HG02571 (cell line): Measurements from ENCODE around the gene CYREN.
"Not testable (repeated sequence)": the region's sequence is repeated elsewhere in the genome, so short reads cannot be mapped to it uniquely, and the experiment has no call there.

Source experiments
- ATAC-seq: cut with Tn5 transposase; IDR thresholded peaks from one replicate; pipeline ENCODE4 v1.9.1; 2021; ENCODE audit warnings: mild to moderate bottlenecking, moderate library complexity; ENCODE audit not compliant: unreplicated experiment

Gene CYREN

DNA sequence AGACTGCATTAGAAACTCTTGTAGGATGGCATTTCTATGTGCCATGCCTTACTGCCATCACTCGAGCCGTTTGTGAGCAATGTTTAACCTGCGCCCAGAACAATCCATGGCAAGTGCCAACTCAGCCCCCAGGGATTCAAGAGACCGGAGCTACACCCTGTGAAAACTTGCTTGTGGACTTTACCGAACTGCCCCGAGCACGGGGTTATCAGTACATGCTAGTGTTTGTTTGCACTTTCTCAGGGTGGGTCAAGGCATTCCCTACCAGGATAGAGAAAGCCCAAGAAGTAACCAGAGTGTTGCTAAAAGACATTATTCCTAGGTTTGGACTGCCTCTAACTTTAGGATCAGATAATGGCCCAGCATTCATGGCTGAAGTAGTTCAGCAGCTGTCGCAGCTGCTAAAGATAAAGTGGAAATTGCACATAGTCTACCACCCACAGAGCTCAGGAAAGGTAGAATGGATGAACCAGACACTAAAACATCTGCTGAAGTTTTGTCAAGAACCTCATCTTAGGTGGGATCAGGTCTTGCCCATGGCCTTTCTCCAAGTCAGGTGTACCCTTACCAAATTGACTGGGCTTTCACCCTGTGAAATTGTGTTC is 8.9 kb upstream of the CYREN start:
- no peak for ATAC-seq

DNA sequence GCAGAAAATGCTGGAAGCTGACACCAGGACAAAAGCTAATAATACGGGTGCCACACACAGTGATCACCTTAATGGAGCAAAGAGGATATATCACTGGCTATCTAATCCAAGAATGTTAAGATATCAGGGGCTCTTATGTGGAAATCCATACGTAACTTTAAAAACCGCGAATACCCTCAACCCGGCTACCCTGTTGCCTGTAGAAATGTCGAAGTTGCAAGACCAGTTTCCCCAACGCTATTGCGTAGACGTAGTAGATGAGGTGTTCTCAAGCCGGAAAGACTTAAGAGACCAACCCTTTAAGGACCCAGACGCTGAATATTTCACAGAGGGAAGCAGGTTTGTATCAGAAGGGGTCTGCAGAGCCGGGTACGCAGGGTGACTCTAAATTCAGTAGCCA is 7.9 kb upstream of the CYREN start:
- ATAC-seq = no peak

DNA sequence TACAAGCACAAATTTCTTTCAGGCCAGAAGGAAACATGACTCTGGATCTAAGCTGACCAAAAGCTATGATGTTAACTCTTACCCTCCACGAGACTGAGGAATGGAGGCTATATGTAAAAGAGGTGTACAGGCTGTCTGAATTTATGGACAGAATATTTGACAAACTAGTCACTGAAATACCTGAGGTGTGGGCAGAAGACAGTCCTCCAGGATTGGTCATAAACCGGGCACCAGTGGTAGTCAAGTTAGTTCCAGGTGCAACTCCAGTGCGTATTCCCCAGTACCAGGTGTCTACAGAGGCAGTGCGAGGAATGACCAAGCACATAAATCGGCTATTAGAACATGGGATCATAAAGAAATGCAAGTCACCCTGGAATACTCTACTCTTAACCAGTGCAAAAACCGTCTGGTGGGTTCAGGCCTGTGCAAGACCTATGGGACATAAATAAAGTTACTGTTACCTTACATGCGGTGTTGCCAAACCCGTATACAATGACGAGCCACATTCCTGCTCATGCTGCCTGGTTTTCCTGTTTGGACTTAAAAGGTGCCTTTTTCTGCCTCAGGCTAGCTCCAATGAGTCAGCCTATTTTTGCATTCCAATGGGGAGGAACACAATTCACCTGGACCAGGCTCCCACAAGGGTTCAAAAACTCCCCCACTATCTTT is 6.7 kb upstream of the CYREN start:
- ATAC-seq = no peak

DNA sequence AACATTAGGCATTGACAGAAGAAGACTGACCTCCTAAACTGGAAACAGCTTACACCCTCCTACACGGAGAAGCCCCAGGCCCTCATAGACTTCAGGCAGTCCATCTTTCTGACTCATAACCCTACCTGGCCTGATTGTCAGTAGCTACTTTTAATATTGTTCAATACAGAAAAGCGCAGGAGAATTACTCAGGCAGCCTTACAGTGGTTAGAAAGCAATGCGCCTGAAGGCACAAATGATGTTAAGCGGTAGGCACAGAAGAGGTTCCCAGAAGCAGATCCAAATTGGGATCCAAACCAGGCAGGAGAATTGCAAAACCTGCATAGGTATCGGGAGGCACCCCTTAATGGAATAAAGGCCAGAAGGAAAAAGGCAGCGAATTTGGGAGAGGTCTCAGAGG is 5.4 kb upstream of the CYREN start:
- no peak for ATAC-seq

DNA sequence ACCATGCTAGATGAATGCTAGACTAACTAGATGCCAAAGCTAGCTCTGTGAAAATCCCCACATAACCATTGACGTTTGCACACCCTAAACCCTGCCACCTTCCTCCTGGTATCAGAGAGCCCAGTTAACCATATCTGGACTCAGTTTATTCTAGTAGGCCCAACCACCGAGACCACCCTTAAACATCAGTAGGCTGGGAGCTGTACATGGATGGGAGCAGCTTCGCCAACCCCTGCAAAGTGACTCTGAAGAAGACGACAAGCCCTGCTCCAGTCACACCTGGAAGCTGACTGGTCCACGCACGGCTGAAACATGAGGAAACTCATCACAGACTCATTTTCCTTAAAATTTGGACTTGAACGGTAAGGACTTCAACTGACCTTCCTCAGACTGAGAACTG is 4.4 kb upstream of the CYREN start:
- no peak for ATAC-seq

DNA sequence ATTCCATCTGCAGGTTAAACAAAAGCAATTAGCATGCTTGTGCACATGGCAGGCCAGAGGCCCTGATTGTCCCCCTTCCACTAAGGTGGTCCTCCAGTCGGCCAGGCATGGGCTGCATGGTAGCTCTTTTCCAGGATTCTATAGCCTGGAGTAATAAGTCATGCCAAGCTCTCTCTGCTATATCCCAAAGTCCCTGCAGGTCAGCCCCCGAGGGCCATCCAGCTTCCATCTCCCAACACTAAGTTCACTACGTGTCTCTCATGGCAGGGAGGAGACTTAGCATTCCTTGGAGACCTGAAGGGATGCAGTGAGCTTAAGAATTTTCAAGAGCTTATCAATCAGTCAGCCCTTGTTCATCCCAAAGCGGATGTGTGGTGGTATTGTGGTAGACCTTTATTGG is 3.4 kb upstream of the CYREN start:
- not testable (repeated sequence) for ATAC-seq

DNA sequence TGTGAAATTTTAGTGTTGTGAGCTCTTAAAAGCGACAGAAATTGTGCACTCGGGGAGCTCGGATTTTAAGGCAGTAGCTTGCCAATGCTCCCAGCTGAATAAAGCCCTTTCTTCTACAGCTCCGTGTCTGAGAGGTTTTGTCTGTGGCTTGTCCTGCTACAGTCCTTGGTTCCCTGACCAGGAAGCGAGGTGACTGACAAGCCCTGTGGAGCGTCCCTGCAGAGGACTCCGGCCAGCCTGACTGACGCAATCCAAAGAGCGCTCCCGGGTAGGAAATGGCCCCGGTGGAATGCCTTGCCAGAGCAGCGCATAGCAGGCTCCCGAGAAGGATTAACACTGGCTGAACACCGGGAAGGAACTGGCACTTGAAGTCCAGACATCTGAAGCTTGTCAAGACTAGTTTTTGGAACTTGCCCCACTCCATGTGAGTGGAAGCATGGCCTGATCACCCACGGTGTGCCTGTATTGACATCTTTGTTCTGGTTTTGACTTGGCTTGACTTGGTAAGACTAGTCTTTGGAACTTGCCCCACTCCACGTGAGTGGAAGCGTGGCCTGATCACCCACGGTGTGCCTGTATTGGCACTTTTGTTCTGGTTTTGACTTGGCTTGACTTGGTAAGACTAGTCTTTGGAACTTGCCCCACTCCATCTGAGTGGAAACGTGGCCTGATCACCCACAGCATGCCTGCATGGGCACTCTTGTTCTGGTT is 1.2 kb upstream of the CYREN start:
- ATAC-seq = not testable (repeated sequence)

DNA sequence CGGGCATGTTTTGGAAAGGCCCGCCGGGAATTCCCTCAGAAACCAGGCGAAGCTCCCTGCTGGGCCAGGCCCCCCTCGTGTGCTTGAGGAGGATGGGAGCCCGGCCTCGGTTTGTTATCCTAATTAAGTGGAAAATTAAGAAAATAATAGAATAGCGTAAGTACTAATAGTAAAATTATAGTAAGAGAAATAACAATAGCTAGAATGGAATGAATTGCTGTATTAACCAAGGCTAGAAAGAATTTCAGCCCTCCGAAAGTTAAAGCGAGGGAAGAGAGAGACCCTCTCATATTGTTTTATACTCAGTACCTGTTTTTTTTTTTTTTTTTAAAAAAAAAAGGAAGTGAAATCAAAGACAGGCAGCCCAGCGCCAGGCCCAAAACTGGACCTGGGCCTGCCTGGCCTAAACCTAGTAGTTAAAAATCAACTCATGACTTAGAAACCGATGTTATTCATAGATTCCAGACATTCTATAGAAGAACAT is 533 bp upstream of the CYREN start:
- peak; percentile 20 for ATAC-seq

DNA sequence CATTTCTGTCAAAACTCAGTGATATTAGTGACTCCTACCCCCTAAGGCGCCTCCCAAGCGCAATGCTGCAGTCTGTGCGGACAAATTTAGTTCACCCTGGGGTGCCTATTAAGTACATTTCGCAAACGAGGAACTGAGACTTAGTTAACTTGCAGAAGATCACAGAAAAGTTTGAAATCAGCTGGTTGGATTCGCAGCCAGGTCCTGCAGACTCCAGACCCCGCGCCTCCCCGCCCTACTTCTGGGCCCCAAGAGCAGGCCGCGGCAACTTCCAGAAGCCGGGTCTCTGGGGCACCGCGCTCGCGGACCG is 588 bp downstream of the CYREN start:
- ATAC-seq = peak; percentile 9

DNA sequence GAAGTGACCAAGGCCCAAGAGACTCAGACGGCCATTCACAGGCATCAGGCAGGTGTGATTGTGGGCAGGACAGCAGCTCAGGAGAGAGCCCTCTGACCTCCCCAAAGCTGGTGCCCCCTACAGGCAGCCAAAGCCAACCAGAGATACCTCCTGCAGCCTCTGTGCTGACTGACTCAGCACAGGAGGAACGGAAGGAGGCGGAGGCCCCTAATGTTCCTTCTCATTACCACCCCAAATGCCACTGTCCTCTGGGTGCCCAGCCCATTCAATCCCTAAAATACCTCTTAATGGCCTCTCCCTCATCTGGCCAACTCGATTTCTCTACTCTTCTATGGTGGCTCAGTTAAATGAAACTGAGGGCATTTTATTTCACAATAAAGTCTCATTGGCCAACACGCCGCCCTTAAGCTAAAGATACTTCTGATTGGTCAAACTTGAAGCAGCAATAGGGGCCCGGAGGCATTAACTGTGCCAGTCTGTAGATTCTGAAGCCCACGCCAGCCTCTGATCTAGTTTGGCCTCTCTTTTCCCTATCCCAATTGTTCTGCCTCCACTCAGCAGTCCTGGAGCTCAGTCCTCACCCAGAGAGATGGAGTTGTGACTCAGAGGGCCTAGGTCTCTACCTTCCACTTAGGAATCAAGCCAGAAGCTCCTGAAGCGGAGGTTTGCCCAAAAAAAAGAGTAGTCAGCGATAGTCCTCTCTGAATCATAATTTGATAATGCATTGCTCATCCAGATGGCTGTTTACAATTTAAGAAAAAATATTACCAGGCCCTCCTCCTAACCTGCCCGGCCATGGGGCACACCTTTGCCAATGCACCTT is 1.2 kb downstream of the CYREN start:
- ATAC-seq = peak; percentile 41

DNA sequence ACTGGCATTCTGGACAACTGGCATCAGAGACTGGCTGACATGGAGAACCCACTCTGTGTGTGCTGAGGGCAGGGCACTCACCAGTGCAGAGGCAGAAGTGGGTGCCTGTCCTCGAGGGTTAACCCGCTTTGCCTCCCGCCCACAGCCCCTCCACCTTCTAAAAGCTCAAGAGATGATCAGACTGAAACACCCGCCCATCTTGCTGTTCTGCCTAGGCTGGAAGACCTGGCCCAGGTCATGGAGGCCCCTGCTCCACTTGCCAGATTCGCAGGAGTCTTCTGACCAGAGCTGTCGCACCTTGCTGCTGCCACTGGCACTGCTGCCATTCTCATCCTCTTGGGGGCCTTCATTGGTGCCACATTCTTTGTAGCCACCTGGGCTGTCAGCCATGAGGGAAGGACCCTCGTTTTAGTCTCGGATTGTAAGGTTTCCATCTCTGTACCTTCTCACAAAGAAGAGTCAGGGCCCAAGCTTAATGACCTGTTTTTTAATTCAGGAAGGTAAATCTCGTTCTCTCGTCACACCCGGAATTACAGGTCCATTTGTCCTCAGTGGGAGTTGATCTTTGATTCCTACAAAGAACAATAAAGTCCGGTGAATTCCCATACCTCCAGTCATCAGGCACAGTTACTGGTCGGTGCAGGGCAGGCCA is 1.9 kb downstream of the CYREN start:
- no peak for ATAC-seq

DNA sequence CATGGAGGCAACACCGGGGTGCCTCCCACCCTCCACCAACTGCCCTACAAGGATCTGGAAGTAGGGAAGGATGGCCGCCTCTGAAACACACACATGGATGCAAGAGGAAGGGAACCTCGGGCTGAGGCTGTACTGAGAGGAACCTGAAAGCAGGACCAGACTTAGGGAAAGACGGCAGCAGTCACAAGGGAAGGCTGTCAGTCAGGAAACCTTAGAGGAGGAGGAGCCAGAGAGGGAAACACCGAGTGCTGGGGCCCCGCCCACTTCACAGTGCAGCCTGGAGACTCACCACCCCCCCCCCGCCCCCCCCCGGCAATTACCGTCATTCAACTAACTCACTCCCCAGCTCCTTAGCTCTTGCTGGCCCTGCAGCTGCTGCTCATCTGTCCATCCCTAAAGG is 2.5 kb downstream of the CYREN start:
- ATAC-seq = no peak

DNA sequence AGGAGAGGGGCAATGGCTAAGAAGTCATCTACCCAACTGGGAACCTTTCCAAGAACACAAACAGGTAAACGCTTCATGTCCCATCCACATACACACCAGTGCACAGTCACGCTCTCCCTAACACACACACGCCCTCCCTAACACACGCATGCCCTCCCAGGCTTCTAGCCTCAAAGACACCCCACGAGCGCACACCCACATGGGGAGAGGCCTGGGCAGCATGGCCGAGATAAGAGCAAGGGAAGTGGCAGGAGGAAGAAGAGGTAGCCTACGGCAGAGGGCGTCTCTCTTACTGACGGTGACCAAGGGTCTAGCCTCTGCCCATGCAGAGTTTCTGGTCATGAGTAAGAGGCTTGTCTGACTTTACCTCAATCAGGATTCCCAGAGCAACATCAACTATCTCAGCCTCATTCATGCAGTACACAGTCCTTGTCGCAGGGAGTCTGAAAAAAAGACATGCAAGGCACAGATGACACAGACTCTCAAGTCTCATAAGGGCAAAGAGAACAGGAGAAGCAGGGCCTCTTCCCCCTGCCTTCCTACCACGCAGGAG is 3.1 kb downstream of the CYREN start:
- no peak for ATAC-seq

DNA sequence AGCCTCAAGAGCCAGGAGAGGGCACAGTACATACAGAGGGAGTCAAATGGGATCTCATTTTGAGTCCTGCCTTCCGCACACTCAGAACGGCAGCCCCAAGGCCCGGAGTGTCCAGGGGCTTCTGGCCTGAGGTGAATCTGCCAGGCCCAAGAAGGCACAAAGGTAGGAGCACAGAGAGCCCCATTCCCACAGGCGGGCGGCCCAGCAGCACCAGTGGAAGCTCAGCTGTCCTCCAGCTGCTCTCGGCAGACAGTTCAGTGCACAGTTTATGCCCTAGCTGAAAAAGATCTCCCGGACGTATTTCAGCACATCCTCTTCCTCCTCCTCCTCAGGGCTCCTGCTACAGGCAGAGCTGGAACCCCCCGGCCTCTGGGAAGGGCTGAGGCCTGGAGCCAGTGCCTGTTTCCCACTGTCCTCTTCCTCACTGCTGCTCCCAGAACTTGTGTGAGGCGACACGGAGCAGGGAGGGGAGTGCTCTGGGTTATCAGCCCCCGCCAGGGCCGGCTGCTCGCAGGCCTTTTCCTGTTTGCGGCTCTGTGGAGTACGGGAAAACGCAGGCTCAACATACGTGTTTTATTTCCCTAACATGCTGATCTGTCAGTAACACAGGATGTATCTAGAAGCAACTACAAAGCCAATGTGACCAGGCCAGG is 4.0 kb downstream of the CYREN start:
- ATAC-seq = no peak

DNA sequence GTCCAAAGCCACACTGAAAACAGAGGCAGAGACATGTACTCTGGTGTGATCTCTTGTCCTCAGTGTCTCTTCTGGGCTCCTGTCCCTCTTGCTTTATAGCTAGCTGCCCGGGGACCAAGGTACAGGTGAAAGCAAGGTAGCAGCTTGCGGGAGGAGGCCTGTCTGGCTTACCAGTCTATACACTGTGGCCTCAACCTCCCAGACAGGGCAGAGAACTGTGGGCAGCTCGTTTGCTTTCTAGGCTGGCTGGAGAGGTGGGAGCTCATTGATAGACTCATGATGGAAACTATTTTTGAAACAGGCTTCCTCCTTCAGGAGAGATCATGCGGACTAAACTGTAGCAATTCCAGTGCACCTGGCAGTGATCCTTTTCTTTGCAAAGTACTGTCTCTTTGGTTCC is 4.6 kb downstream of the CYREN start:
- no peak for ATAC-seq

DNA sequence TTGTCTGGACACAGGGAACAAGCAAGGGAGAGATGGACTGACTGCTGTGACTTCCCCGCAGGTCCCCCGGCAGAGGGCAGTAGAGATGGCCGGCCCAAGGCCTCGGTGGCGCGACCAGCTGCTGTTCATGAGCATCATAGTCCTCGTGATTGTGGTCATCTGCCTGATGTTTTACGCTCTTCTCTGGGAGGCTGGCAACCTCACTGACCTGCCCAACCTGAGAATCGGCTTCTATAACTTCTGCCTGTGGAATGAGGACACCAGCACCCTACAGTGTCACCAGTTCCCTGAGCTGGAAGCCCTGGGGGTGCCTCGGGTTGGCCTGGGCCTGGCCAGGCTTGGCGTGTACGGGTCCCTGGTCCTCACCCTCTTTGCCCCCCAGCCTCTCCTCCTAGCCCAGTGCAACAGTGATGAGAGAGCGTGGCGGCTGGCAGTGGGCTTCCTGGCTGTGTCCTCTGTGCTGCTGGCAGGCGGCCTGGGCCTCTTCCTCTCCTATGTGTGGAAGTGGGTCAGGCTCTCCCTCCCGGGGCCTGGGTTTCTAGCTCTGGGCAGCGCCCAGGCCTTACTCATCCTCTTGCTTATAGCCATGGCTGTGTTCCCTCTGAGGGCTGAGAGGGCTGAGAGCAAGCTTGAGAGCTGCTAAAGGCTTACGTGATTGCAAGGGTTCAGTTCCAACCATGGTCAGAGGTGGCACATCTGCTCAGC is 6.0 kb downstream of the CYREN start:
- no peak for ATAC-seq

DNA sequence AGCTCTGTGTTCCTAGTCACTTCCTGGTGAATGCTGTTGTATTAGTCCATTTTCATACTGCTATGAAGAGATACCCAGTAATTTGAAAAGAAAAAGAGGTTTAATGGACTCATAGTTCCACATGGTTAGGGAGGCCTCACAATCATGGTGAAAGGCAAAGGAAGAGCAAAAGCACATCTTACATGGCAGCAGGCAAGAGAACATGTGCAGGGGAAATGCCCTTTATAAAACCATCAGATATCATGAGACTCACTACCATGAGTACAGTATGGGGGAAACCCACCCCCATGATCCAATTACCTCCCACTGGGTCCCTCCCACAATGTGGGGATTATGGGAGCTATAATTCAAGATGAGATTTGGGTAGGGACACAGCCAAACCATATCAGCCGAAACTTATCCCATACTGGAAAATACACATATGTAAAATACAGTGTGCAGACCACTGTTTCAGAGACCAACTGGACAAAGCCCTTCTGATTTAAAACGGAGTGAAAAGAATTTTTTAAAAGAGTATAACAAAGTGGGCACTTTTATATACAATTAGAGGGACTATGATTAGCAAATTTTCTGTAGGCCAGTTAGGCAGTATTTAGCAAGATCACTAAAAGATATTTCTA is 8.0 kb downstream of the CYREN start:
- ATAC-seq = no peak

DNA sequence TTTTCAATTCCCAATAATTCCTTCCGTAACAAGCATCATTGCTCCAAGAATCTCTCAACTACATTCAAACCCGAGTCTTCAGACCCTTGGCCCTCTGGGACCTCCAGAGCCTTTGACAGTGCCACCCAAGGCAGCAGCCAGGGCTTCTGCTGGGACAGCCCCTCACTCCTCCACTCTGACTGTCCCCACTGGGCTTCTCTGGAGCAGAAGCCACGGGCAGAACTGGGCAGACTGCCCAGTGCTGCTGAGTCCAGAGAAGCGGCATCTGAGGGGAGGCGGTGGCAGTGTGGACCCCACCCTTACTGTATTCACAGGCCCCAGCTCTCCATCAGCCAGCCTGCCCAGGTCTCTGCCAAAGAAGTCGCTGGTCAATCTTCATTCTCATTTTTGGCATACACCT is 8.8 kb downstream of the CYREN start:
- ATAC-seq = no peak
